HepG2 (cell line): ENCODE measurements around the gene YEATS2. TPM values are rescaled to one million over a fixed set of nuclear protein-coding genes. Genes with fewer than 3 reads are reported as not detected.

ENCODE experiments used
- ATAC-seq: fragments of 200-7000 bp; cut with Tn5 transposase; 3 replicates; pipeline ENCODE4 v1.9.1; 2020; ENCODE audit warnings: mild to moderate bottlenecking, moderate library complexity
- BruUV-seq: library from RNA; stranded (reverse); fragments of 400-500 nt; replicated peaks from 2 replicates; lab custom pipeline; 2021; lab: Mats Ljungman, UMichigan
- CTCF ChIA-PET: fragments of 300-600 bp; formaldehyde crosslinking; extraction: SDS; loops from one replicate; lab custom pipeline; 2021; ENCODE audit warnings: low total read pairs, inconsistent platforms, low intra/inter-chr PET ratio; lab: Yijun Ruan, JAX
- POLR2A ChIA-PET: fragments of 350-600 bp; sonication (Branson Sonifier 250); formaldehyde crosslinking; loops from one replicate; lab custom pipeline; 2020; ENCODE audit warnings: antibody characterized with exemption, inconsistent platforms; lab: Yijun Ruan, JAX
- DNase-seq: peaks from one replicate; pipeline ENCODE4 v3.0.0-alpha.2; 2015; ENCODE audit warnings: low spot score
- FAIRE-seq: peaks from 3 replicates; lab custom pipeline; 2011; peaks lifted over from hg19 to GRCh38; lab: Jason Lieb, UNC
- H2AFZ ChIP-seq: one replicate; pipeline ENCODE4 v1.6.1; 2011; ENCODE audit warnings: low read length, inconsistent platforms
- H3K27ac ChIP-seq: fragments of 300-600 bp; 3 replicates; pipeline ENCODE4 v1.8.0; 2011; ENCODE audit warnings: mixed run types, mild to moderate bottlenecking, mixed read lengths, low read length, inconsistent platforms; ENCODE audit not compliant: insufficient read depth; ENCODE audit errors: extremely low read length
- H3K27me3 ChIP-seq, 2 experiments: fragments of 200-600 bp in 1 of 2; 2 replicates in 1 of 2; 3 replicates in 1 of 2; pipeline versions ENCODE4 v1.6.0 to v1.8.0; 2011; ENCODE audit warnings: low read length in 2 of 2, mild to moderate bottlenecking in 2 of 2, moderate library complexity in 2 of 2, inconsistent platforms in 1 of 2; ENCODE audit not compliant: insufficient read depth in 2 of 2, control insufficient read depth in 1 of 2
- H3K36me3 ChIP-seq, 2 experiments: fragments of 200-600 bp in 1 of 2; replicated peaks in 1 of 2; 2 replicates in 1 of 2; 3 replicates in 1 of 2; pipeline versions ENCODE4 v1.5.1 to v1.8.0; 2011; ENCODE audit warnings: low read length in 2 of 2, inconsistent platforms in 1 of 2; ENCODE audit not compliant: insufficient read depth in 2 of 2, control insufficient read depth in 1 of 2
- H3K4me1 ChIP-seq: 2 replicates; pipeline ENCODE4 v1.5.1; 2012; ENCODE audit warnings: low read length, inconsistent platforms; ENCODE audit not compliant: insufficient read depth
- H3K4me2 ChIP-seq: 2 replicates; pipeline ENCODE4 v1.6.0; 2011; ENCODE audit warnings: low read depth, low read length, inconsistent platforms
- H3K4me3 ChIP-seq, 3 experiments: fragments of 200-600 bp in 1 of 3; sonication (generic), shearing (Covaris generic) in 1 of 3; replicated peaks in 1 of 3; 2 replicates each; pipeline ENCODE4 v1.5.1; 2011 to 2016; ENCODE audit warnings: low read length in 3 of 3, inconsistent platforms in 2 of 3, low read depth in 2 of 3, mild to moderate bottlenecking in 2 of 3, control low read depth in 1 of 3, mixed read lengths in 1 of 3; ENCODE audit not compliant: insufficient read depth in 1 of 3
- H3K79me2 ChIP-seq: one replicate; pipeline ENCODE4 v1.6.1; 2011; ENCODE audit warnings: low read length, inconsistent platforms; ENCODE audit not compliant: insufficient read depth
- H3K9ac ChIP-seq: 2 replicates; pipeline ENCODE4 v1.6.0; 2011; ENCODE audit warnings: mild to moderate bottlenecking, low read depth, low read length, inconsistent platforms; ENCODE audit not compliant: insufficient read depth
- H3K9me3 ChIP-seq: 2 replicates; pipeline ENCODE4 v1.5.1; 2012; ENCODE audit warnings: mild to moderate bottlenecking, low read length
- H4K20me1 ChIP-seq: 2 replicates; pipeline ENCODE4 v1.6.0; 2011; ENCODE audit warnings: inconsistent platforms, mild to moderate bottlenecking, low read length, moderate library complexity; ENCODE audit not compliant: insufficient read depth
- FOSL2 ChIP-seq: sonication (generic); formaldehyde crosslinking; IDR thresholded peaks from 2 replicates; pipeline ENCODE4 v1.4.0; 2020; ENCODE audit warnings: missing genetic modification reagents
- HIVEP1 ChIP-seq: sonication (generic); formaldehyde crosslinking; IDR thresholded peaks from 2 replicates; pipeline ENCODE4 v1.4.0; 2020; ENCODE audit warnings: mild to moderate bottlenecking, missing genetic modification reagents
- KDM4B ChIP-seq: sonication (generic); formaldehyde crosslinking; IDR thresholded peaks from 2 replicates; pipeline ENCODE4 v1.4.0; 2020; ENCODE audit warnings: missing genetic modification reagents
- MAFG ChIP-seq: sonication (generic); formaldehyde crosslinking; IDR thresholded peaks from 2 replicates; pipeline ENCODE4 v1.5.1; 2020; ENCODE audit warnings: mild to moderate bottlenecking, missing genetic modification reagents
- MEIS2 ChIP-seq: sonication (generic); formaldehyde crosslinking; IDR thresholded peaks from 2 replicates; pipeline ENCODE4 v1.9.0; 2021; ENCODE audit warnings: mild to moderate bottlenecking, missing genetic modification reagents
- MYNN ChIP-seq: sonication (generic); formaldehyde crosslinking; IDR thresholded peaks from 2 replicates; pipeline ENCODE4 v1.4.0; 2020; ENCODE audit warnings: mild to moderate bottlenecking, low read depth, missing genetic modification reagents
- NR2F1 ChIP-seq, 2 experiments: fragments of 450-650 bp in 1 of 2; formaldehyde crosslinking in 1 of 2; IDR thresholded peaks; 2 replicates each; pipeline versions ENCODE4 v1.5.0 to v1.6.1; 2016 to 2020; ENCODE audit warnings: mild to moderate bottlenecking in 1 of 2, missing compliant biosample characterization in 1 of 2, missing genetic modification reagents in 1 of 2, moderate library complexity in 1 of 2
- PLRG1 ChIP-seq: fragments of 450-650 bp; conservative IDR thresholded peaks from 2 replicates; pipeline ENCODE4 v1.6.1; 2016
- SALL1 ChIP-seq: sonication (generic); formaldehyde crosslinking; IDR thresholded peaks from 2 replicates; pipeline ENCODE4 v1.8.0; 2022; ENCODE audit warnings: mild to moderate bottlenecking, missing genetic modification reagents
- SALL2 ChIP-seq: sonication (generic); formaldehyde crosslinking; IDR thresholded peaks from 2 replicates; pipeline ENCODE4 v1.8.1; 2023; ENCODE audit warnings: mild to moderate bottlenecking, missing genetic modification reagents, inconsistent platforms
- SMC3 ChIP-seq: IDR thresholded peaks from 2 replicates; pipeline ENCODE4 v1.6.1; 2011; ENCODE audit warnings: low read length, improper control_type of control experiment
- SSRP1 ChIP-seq: IDR thresholded peaks from 2 replicates; pipeline ENCODE4 v1.6.1; 2016; ENCODE audit warnings: control low read depth
- TAF1 ChIP-seq: sonication (generic); formaldehyde crosslinking; IDR thresholded peaks from 2 replicates; pipeline ENCODE4 v1.4.0; 2020; ENCODE audit warnings: missing genetic modification reagents
- ZBTB20 ChIP-seq: sonication (generic); formaldehyde crosslinking; IDR thresholded peaks from 2 replicates; pipeline ENCODE4 v1.8.1; 2023; ENCODE audit warnings: missing genetic modification reagents, low read depth, mild to moderate bottlenecking, borderline replicate concordance
- ZKSCAN1 ChIP-seq: fragments of 150-350 bp; IDR thresholded peaks from 2 replicates; pipeline ENCODE4 v1.6.1; 2014; ENCODE audit warnings: low read length
- ZNF224 ChIP-seq: sonication (generic); formaldehyde crosslinking; IDR thresholded peaks from 2 replicates; pipeline ENCODE4 v1.5.0; 2020; ENCODE audit warnings: mild to moderate bottlenecking, missing genetic modification reagents
- ZNF557 ChIP-seq: sonication (generic); formaldehyde crosslinking; IDR thresholded peaks from 2 replicates; pipeline ENCODE4 v1.4.0; 2020; ENCODE audit warnings: missing genetic modification reagents
- ZNF777 ChIP-seq: sonication (generic); formaldehyde crosslinking; IDR thresholded peaks from 2 replicates; pipeline ENCODE4 v1.4.0; 2020; ENCODE audit warnings: missing genetic modification reagents
- ZNF788 ChIP-seq: sonication (generic); formaldehyde crosslinking; IDR thresholded peaks from 2 replicates; pipeline ENCODE4 v1.5.0; 2020; ENCODE audit warnings: mild to moderate bottlenecking, missing genetic modification reagents, borderline replicate concordance
- WGBS: methylation state at CpG from one replicate; pipeline ENCODE4 v1.1.6; 2017; ENCODE audit warnings: low lambda C conversion rate; 5-methylcytosine and 5-hydroxymethylcytosine counted together
- in situ Hi-C: cut with HindIII; loops from 2 replicates; pipeline ENCODE4 v1.10.0; 2017; ENCODE audit warnings: low pct_unique_long_range_greater_than_20kb; ENCODE audit not compliant: extremely low pct_ligation_motif_present
- intact Hi-C: fragments of 100-400 bp; cut with micrococcal nuclease; formaldehyde crosslinking; loops from one replicate; pipeline ENCODE4 v1.10.0; 2022; ENCODE audit not compliant: unreplicated experiment
- polyA plus RNA-seq, 8 experiments: library from polyadenylated mRNA; depleted of rRNA in 3 of 8; stranded (reverse) in 7 of 8; unstranded in 1 of 8; fragments of >200 nt; fragmentation: Illumina TruSeq in 4 of 8; extraction: Trizol in 4 of 8; gene quantifications; 2 replicates each; pipeline versions ENCODE4 v1.2.1 to v1.2.3, GENCODE V29; 2011 to 2016; ENCODE audit warnings: low read depth in 4 of 8, missing spikeins in 1 of 8, mixed read lengths in 1 of 8; ENCODE audit not compliant: insufficient read depth in 1 of 8
- total RNA-seq, 5 experiments: library from RNA; depleted of rRNA; stranded (reverse); fragments of >200 nt; fragmentation: Illumina TruSeq; extraction: Trizol; gene quantifications; 2 replicates each; pipeline ENCODE4 v1.2.3, GENCODE V29; 2016; ENCODE audit warnings: low read depth in 1 of 5
- TF ChIP-seq, protein P1 (sequence below): sonication (generic); formaldehyde crosslinking; IDR thresholded peaks from 2 replicates; pipeline ENCODE4 v1.5.1; 2020; ENCODE audit warnings: missing genetic modification reagents, mild to moderate bottlenecking, borderline replicate concordance
- TF ChIP-seq, protein P2 (sequence below): sonication (generic); formaldehyde crosslinking; conservative IDR thresholded peaks from 2 replicates; pipeline ENCODE4 v1.4.0; 2020; ENCODE audit warnings: missing genetic modification reagents

The YEATS2 gene
- total and polyA plus RNA-seq, 2 of the 13 experiments (the other 11 are each of a cell fraction or from before 2014, with no cell fraction given) = 18.6 to 33.7 TPM

DNA sequence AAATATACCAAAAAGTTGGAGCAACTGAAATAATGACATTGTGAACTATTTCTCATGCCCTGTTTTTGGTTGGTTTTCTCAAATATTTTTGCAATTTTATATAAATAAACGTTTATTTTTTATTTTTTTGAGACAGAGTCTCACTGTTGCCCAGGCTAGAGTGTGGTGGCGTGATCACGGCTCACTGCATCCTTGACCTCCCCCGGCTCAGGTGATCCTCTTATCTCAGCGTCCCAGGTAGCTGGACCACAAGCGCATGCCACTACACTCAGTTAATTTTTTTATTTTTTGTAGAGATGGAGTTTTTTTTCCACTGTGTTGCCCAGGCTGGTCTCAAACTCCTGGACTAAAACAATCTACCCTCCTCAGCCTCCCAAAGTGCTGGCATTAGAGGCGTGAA lies 45.6 kb downstream of the YEATS2 start (continued):
- TF ChIP-seq, protein P1, sequence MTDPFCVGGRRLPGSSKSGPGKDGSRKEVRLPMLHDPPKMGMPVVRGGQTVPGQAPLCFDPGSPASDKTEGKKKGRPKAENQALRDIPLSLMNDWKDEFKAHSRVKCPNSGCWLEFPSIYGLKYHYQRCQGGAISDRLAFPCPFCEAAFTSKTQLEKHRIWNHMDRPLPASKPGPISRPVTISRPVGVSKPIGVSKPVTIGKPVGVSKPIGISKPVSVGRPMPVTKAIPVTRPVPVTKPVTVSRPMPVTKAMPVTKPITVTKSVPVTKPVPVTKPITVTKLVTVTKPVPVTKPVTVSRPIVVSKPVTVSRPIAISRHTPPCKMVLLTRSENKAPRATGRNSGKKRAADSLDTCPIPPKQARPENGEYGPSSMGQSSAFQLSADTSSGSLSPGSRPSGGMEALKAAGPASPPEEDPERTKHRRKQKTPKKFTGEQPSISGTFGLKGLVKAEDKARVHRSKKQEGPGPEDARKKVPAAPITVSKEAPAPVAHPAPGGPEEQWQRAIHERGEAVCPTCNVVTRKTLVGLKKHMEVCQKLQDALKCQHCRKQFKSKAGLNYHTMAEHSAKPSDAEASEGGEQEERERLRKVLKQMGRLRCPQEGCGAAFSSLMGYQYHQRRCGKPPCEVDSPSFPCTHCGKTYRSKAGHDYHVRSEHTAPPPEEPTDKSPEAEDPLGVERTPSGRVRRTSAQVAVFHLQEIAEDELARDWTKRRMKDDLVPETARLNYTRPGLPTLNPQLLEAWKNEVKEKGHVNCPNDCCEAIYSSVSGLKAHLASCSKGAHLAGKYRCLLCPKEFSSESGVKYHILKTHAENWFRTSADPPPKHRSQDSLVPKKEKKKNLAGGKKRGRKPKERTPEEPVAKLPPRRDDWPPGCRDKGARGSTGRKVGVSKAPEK (CRISPR knock-in tag) = no peak
- TF ChIP-seq MAFG = no peak
- TF ChIP-seq, protein P2, sequence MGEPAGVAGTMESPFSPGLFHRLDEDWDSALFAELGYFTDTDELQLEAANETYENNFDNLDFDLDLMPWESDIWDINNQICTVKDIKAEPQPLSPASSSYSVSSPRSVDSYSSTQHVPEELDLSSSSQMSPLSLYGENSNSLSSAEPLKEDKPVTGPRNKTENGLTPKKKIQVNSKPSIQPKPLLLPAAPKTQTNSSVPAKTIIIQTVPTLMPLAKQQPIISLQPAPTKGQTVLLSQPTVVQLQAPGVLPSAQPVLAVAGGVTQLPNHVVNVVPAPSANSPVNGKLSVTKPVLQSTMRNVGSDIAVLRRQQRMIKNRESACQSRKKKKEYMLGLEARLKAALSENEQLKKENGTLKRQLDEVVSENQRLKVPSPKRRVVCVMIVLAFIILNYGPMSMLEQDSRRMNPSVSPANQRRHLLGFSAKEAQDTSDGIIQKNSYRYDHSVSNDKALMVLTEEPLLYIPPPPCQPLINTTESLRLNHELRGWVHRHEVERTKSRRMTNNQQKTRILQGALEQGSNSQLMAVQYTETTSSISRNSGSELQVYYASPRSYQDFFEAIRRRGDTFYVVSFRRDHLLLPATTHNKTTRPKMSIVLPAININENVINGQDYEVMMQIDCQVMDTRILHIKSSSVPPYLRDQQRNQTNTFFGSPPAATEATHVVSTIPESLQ (CRISPR knock-in tag) = no peak
- TF ChIP-seq MYNN (CRISPR knock-in tag) = no peak

DNA sequence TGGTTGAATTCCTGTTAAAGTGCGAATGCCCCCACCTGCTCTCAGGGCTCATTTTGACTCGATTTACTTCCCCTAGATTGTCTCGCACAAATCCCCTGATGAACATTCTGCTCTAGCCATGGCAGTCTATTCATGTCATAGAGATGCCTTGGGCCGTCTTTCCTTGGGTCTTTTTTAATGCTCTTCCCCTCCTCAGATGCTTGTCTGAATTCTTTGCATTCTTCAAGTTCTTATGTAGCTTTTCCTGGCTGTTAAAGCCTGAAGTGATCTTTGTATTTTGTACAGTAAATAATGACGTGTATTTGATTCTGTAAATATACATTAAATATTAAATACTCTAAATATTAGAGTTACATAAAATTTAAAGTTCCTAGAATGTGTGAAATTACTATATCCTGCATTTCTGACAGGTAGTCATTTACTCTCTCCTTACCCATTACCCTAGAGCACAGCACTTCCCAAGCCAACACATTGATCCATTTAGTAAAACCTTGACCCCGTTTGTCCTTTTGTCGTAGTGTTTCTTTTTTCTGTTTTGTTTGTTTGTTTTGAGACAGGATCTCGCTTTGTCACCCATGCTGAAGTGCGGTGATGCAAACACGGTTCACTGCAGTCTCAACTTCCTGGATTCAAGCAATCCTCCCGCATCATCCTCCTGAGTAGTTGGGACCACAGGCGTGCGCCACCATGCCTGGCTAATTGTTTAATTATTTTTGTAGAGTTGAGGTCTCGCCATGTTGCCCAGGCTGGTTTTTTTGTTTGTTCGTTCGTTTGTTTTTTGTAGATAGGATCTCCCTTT lies 47.9 kb downstream of the YEATS2 start:
- POLR2A ChIA-PET = no interaction called here
- FAIRE-seq (peak; percentile 55), DNase-seq (peak; percentile 55), ATAC-seq (peak; percentile 81)
- peak overlapping the region; percentile 68 for H3K27ac ChIP-seq
- no peaks in the 10 kb centered on the region for H4K20me1 ChIP-seq
- no peaks in the 10 kb centered on the region for H3K27me3 ChIP-seq
- no peaks in the 10 kb centered on the region for H3K9me3 ChIP-seq
- H3K4me3 ChIP-seq = no peak overlapping the region
- H3K4me1 ChIP-seq = peaks cover 23% of the 10 kb centered on the region
- no peak overlapping the region for H2AFZ ChIP-seq
- intact Hi-C loops (no loop called here), in situ Hi-C loops (no loop called here)
- WGBS = 65% methylated on average over 16 of the region's 16 CpGs
- no peaks in the 10 kb centered on the region for H3K79me2 ChIP-seq
- CTCF ChIA-PET = no interaction called here
- peaks cover under 1 to 26% of the 10 kb centered on the region in 2 experiments; a peak in 4 of 5 replicates for H3K36me3 ChIP-seq
- H3K4me2 ChIP-seq = 0 out of 2 replicates have a peak overlapping the region, but pooled peaks have one; percentile 12
- BruUV-seq = no TSS peak
- 0 out of 2 replicates have a peak overlapping the region, but pooled peaks have one; percentile 15 for H3K9ac ChIP-seq
- TF ChIP-seq ZKSCAN1 (no peak), PLRG1 (no peak), ZNF224 (CRISPR knock-in tag) (no peak), TAF1 (CRISPR knock-in tag) (no peak), SSRP1 (no peak), SALL1 (CRISPR knock-in tag) (peak; percentile 71), ZNF788 (no peak), ZBTB20 (CRISPR knock-in tag) (peak; percentile 63; the same call in 1 of the 2 replicates), FOSL2 (CRISPR knock-in tag) (peak; percentile 45; the same call in 1 of the 2 replicates), HIVEP1 (no peak), SALL2 (CRISPR knock-in tag) (no peak), ZNF777 (CRISPR knock-in tag) (no peak), NR2F1 (CRISPR knock-in tag; IDR thresholded peaks at IDR 0.05) (peak; percentile 43 to 84; a peak in 3 of 4 replicates), ZNF557 (CRISPR knock-in tag) (no peak), SMC3 (no peak), KDM4B (no peak), MEIS2 (CRISPR knock-in tag) (no peak)
